B cell (primary cell): Measurements from ENCODE around the gene SLC12A3. TPM values are rescaled to one million over a fixed set of nuclear protein-coding genes. Genes with fewer than 3 reads are reported as not detected.

Experiments used
- ATAC-seq: fragments of 200-7000 bp; cut with Tn5 transposase; one replicate; pipeline ENCODE4 v1.10.0; 2021; ENCODE audit warnings: low read depth, mild to moderate bottlenecking, moderate number of reproducible peaks, moderate library complexity
- CTCF ChIA-PET: fragments of 350-600 bp; sonication (Branson Sonifier 250); formaldehyde crosslinking; loops from one replicate; lab custom pipeline; 2021; ENCODE audit warnings: antibody characterized with exemption, inconsistent platforms; lab: Charles Lee
- POLR2A ChIA-PET: fragments of 350-600 bp; sonication (Branson Sonifier 250); formaldehyde crosslinking; loops from one replicate; lab custom pipeline; 2021; ENCODE audit warnings: antibody characterized with exemption; lab: Charles Lee
- DNase-seq: peaks from one replicate; pipeline ENCODE4 v3.0.0; 2013
- H2AFZ ChIP-seq: 2 replicates; pipeline ENCODE4 v1.6.1; 2012; ENCODE audit warnings: mild to moderate bottlenecking, low read depth, low read length; ENCODE audit not compliant: insufficient read depth, poor library complexity, severe bottlenecking
- H3K27ac ChIP-seq, 2 donors: 1 replicate in 1 of 2; 2 replicates in 1 of 2; pipeline ENCODE4 v1.5.1; 2012 to 2013; ENCODE audit warnings: low read length in 2 of 2, mild to moderate bottlenecking in 2 of 2, moderate library complexity in 1 of 2
- H3K27me3 ChIP-seq, 4 experiments: fragments of 200-600 bp in 1 of 4; sonication (generic) in 1 of 4; replicated peaks in 1 of 4; 1 replicate in 2 of 4; 2 replicates in 2 of 4; pipeline versions ENCODE4 v1.6.1 to v1.7.0; 2013 to 2016; ENCODE audit warnings: low read length in 3 of 4, mild to moderate bottlenecking in 2 of 4, mixed read lengths in 1 of 4, moderate library complexity in 1 of 4; ENCODE audit not compliant: insufficient read depth in 4 of 4, control insufficient read depth in 3 of 4; ENCODE audit errors: control extremely low read depth in 1 of 4
- H3K36me3 ChIP-seq, 2 experiments: replicated peaks in 1 of 2; 1 replicate in 1 of 2; 2 replicates in 1 of 2; pipeline versions ENCODE4 v1.6.1 to v1.7.1; 2013; ENCODE audit warnings: low read length in 1 of 2; ENCODE audit not compliant: insufficient read depth in 2 of 2, control insufficient read depth in 1 of 2; ENCODE audit errors: control extremely low read depth in 1 of 2, extremely low read depth in 1 of 2
- H3K4me1 ChIP-seq, 2 donors: fragments of 200-600 bp in 1 of 2; sonication (generic) in 1 of 2; 1 replicate in 1 of 2; 2 replicates in 1 of 2; pipeline versions ENCODE4 v1.5.1 to v1.6.1; 2013 to 2017; ENCODE audit warnings: low read length in 2 of 2; ENCODE audit not compliant: control insufficient read depth in 2 of 2, insufficient read depth in 2 of 2
- H3K4me2 ChIP-seq: replicated peaks from 2 replicates; pipeline ENCODE3; 2012; ENCODE audit warnings: mild to moderate bottlenecking, low read depth, low read length; ENCODE audit not compliant: poor library complexity, severe bottlenecking
- H3K4me3 ChIP-seq, 5 experiments: fragments of 200-600 bp in 1 of 5; sonication (generic) in 1 of 5; 1 replicate in 3 of 5; 2 replicates in 2 of 5; pipeline versions ENCODE4 v1.5.1 to v1.7.0; 2011 to 2016; ENCODE audit warnings: low read length in 4 of 5, mild to moderate bottlenecking in 4 of 5, low read depth in 2 of 5, control low read depth in 1 of 5, moderate library complexity in 1 of 5; ENCODE audit not compliant: insufficient read depth in 1 of 5; ENCODE audit errors: control extremely low read depth in 1 of 5, extremely low read depth in 1 of 5
- H3K79me2 ChIP-seq: fragments of 200-600 bp; sonication (generic); one replicate; pipeline ENCODE4 v1.6.0; 2016; ENCODE audit warnings: low read length; ENCODE audit not compliant: control insufficient read depth, insufficient read depth
- H3K9ac ChIP-seq: fragments of 200-600 bp; sonication (generic); 2 replicates; pipeline ENCODE4 v1.6.1; 2017; ENCODE audit warnings: mild to moderate bottlenecking, low read length, moderate library complexity
- H3K9me3 ChIP-seq, 3 donors: one replicate each; pipeline versions ENCODE4 v1.6.1 to v1.7.1; 2013; ENCODE audit warnings: low read length in 2 of 3; ENCODE audit not compliant: control insufficient read depth in 2 of 3, insufficient read depth in 1 of 3; ENCODE audit errors: control extremely low read depth in 1 of 3
- H4K20me1 ChIP-seq: 2 replicates; pipeline ENCODE4 v1.6.0; 2012; ENCODE audit warnings: mild to moderate bottlenecking, low read length; ENCODE audit not compliant: insufficient read depth, control insufficient read depth, poor library complexity, severe bottlenecking
- H3K27ac Mint-ChIP-seq: one replicate; pipeline ENCODE4 v1.8.0; 2021; ENCODE audit warnings: mixed read lengths
- H3K27me3 Mint-ChIP-seq: one replicate; pipeline ENCODE4 v1.8.0; 2021; ENCODE audit warnings: mixed read lengths
- H3K4me1 Mint-ChIP-seq: one replicate; pipeline ENCODE4 v1.8.0; 2021; ENCODE audit warnings: mixed read lengths
- H3K4me3 Mint-ChIP-seq: one replicate; pipeline ENCODE4 v1.8.0; 2021; ENCODE audit warnings: mixed read lengths
- H3K9me3 Mint-ChIP-seq: one replicate; pipeline ENCODE4 v1.8.0; 2022; ENCODE audit warnings: mixed read lengths; ENCODE audit not compliant: insufficient read depth
- EZH2 ChIP-seq: IDR thresholded peaks from 2 replicates; pipeline ENCODE4 v1.6.1; 2012; ENCODE audit warnings: borderline replicate concordance, low read depth, mild to moderate bottlenecking, moderate library complexity, low read length; ENCODE audit not compliant: insufficient read depth, poor library complexity, severe bottlenecking
- WGBS: methylation state at CpG from one replicate; pipeline ENCODE4 v1.1.5; 2013; ENCODE audit warnings: missing lambda C conversion rate; ENCODE audit not compliant: insufficient coverage; 5-methylcytosine and 5-hydroxymethylcytosine counted together
- intact Hi-C: fragments of 100-400 bp; cut with micrococcal nuclease; formaldehyde crosslinking; loops from one replicate; pipeline ENCODE4 v1.10.0; 2022
- polyA plus RNA-seq: library from polyadenylated mRNA; depleted of rRNA; stranded (reverse); fragments of >200 nt; gene quantifications from 2 replicates; pipeline ENCODE4 v1.2.3, GENCODE V29; 2012
- total RNA-seq, 2 donors: library from RNA; stranded (reverse); fragments of 120-200 nt in 1 of 2; gene quantifications; 1 replicate in 1 of 2; 2 replicates in 1 of 2; pipeline versions ENCODE4 v1.2.3 to v1.2.4, GENCODE V29; 2013 to 2022
- TF ChIP-seq, protein P1 (sequence below): fragments of 200-600 bp; IDR thresholded peaks from one replicate; pipeline ENCODE4 v1.8.0; 2022; ENCODE audit warnings: antibody characterized with exemption, mild to moderate bottlenecking

The SLC12A3 gene
- total and polyA plus RNA-seq, 2 donors (not counting 1 experiment from before 2014, with no cell fraction given), result 1.3 to 4.9 TPM

DNA sequence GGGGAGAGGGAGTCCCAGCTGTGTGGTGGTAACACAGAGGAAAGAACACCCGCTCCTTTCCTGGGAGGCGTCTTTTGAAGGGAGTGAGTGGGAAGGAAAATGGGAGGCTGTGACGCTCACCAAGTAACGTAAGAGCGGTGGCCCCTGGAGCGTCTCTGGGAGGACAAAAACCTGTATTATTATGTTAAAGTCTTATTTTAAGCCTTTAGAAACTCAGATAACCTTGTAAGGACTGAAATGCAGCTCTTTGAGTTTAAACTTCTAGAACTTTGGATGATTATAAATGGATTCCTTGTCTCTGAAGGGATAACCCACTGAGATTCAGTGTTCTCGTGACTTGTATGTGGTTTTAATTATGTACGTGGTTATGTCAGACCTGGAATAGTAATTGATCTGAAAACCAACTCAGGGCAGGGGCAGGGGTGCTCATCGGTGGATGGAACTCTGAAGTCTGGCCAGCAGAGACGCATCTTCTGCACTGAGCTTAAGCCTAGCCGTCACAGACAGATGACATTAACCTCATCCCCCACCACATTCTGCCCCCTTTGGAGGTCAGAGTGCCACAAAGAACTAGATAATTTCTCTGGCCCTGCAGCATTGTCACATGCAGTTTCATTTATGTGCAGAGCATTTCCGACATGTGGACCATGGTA lies 41.8 kb upstream of the SLC12A3 start:
- Mint-ChIP-seq H3K27ac (no peak overlapping the region), H3K27me3 (no peaks in the 10 kb centered on the region), H3K4me1 (no peaks in the 10 kb centered on the region), H3K9me3 (no peaks in the 10 kb centered on the region), H3K4me3 (no peak overlapping the region)
- DNase-seq (no peak), ATAC-seq (no peak)
- H3K4me3 ChIP-seq, result no peak overlapping the region
- intact Hi-C loops, result no loop called here
- POLR2A ChIA-PET, result interaction anchor here (0.7 kb wide), 1 partner anchor 86 kb away, joined by 14 read pairs; no protein-coding TSS in a partner anchor
- no peak for TF ChIP-seq EZH2
- TF ChIP-seq, protein P1, sequence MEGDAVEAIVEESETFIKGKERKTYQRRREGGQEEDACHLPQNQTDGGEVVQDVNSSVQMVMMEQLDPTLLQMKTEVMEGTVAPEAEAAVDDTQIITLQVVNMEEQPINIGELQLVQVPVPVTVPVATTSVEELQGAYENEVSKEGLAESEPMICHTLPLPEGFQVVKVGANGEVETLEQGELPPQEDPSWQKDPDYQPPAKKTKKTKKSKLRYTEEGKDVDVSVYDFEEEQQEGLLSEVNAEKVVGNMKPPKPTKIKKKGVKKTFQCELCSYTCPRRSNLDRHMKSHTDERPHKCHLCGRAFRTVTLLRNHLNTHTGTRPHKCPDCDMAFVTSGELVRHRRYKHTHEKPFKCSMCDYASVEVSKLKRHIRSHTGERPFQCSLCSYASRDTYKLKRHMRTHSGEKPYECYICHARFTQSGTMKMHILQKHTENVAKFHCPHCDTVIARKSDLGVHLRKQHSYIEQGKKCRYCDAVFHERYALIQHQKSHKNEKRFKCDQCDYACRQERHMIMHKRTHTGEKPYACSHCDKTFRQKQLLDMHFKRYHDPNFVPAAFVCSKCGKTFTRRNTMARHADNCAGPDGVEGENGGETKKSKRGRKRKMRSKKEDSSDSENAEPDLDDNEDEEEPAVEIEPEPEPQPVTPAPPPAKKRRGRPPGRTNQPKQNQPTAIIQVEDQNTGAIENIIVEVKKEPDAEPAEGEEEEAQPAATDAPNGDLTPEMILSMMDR, result no peak
- CTCF ChIA-PET, result no interaction called here
- H3K4me2 ChIP-seq, result no peak overlapping the region
- no peak overlapping the region for H3K9ac ChIP-seq
- H4K20me1 ChIP-seq, result no peaks in the 10 kb centered on the region
- WGBS, result 92% methylated on average over 6 of the region's 12 CpGs
- H3K27me3 ChIP-seq, result no peaks in the 10 kb centered on the region
- no peaks in the 10 kb centered on the region for H3K4me1 ChIP-seq
- no peak overlapping the region for H2AFZ ChIP-seq
- H3K79me2 ChIP-seq, result no peaks in the 10 kb centered on the region
- H3K9me3 ChIP-seq, result no peaks in the 10 kb centered on the region
- H3K36me3 ChIP-seq, result peaks cover 2 to 67% of the 10 kb centered on the region in 2 experiments
- no peak overlapping the region for H3K27ac ChIP-seq

DNA sequence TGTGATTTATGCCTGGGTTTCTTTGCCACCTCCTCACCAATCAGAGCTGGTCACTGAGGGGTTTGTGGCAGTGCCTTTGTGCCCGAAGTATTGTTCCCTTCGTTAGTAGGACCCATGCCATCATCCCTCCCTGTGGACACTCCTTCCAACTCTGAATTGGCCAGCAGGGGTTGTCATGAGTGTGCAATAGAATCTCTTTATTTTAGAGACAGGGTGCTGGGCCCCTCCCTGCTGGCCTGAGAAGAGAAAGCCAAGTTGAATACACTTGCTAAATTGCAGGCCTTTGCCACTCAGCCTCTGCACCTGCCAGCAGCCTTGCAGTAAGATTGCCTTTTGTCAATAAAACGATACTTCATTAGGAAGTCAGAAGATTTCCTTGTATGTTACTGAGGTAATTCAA lies 40.7 kb upstream of the SLC12A3 start:
- no peaks in the 10 kb centered on the region for H3K79me2 ChIP-seq

More for the DNA sequence above, 40.7 kb upstream of the SLC12A3 start:
- Histone ChIP-seq H3K4me3 (no peak overlapping the region), H4K20me1 (no peaks in the 10 kb centered on the region), H2AFZ (no peak overlapping the region), H3K36me3 (peaks cover 4 to 65% of the 10 kb centered on the region in 2 experiments), H3K4me1 (no peaks in the 10 kb centered on the region), H3K9ac (no peak overlapping the region), H3K27ac (no peak overlapping the region), H3K9me3 (no peaks in the 10 kb centered on the region), H3K27me3 (no peaks in the 10 kb centered on the region), H3K4me2 (no peak overlapping the region)
- Mint-ChIP-seq H3K4me1 (no peaks in the 10 kb centered on the region), H3K27me3 (no peaks in the 10 kb centered on the region), H3K27ac (no peak overlapping the region), H3K4me3 (no peak overlapping the region), H3K9me3 (no peaks in the 10 kb centered on the region)
- ATAC-seq (no peak), DNase-seq (no peak)
- CTCF ChIA-PET, result no interaction called here
- intact Hi-C loops, result no loop called here
- POLR2A ChIA-PET, result interaction anchor here (0.6 kb wide), 1 partner anchor 427 kb away, joined by 4 read pairs; no protein-coding TSS in a partner anchor
- TF ChIP-seq, protein P1, result no peak
- TF ChIP-seq EZH2, result no peak
- 100% methylated on average over 1 of the region's 3 CpGs for WGBS
